Cerebellar cortex (tissue), 1 donor: ENCODE results near the gene KMT2A.
A peak's percentile ranks its signal among the peaks of the same experiment; 100 is the strongest.
"Not testable (repeated sequence)": the region's sequence is repeated elsewhere in the genome, so short reads cannot be mapped to it uniquely, and the experiment has no call there.

ENCODE experiments used
- DNase-seq: peaks from one replicate; pipeline ENCODE4 v3.0.0-alpha.2; 2015; ENCODE audit warnings: low spot score

KMT2A gene

GRCh38 chr11:118435290-118435892, 901 bp upstream of the KMT2A start:
- peak; percentile 74 for DNase-seq

GRCh38 chr11:118436639-118437207, 431 bp downstream of the KMT2A start:
- no peak for DNase-seq

DNA sequence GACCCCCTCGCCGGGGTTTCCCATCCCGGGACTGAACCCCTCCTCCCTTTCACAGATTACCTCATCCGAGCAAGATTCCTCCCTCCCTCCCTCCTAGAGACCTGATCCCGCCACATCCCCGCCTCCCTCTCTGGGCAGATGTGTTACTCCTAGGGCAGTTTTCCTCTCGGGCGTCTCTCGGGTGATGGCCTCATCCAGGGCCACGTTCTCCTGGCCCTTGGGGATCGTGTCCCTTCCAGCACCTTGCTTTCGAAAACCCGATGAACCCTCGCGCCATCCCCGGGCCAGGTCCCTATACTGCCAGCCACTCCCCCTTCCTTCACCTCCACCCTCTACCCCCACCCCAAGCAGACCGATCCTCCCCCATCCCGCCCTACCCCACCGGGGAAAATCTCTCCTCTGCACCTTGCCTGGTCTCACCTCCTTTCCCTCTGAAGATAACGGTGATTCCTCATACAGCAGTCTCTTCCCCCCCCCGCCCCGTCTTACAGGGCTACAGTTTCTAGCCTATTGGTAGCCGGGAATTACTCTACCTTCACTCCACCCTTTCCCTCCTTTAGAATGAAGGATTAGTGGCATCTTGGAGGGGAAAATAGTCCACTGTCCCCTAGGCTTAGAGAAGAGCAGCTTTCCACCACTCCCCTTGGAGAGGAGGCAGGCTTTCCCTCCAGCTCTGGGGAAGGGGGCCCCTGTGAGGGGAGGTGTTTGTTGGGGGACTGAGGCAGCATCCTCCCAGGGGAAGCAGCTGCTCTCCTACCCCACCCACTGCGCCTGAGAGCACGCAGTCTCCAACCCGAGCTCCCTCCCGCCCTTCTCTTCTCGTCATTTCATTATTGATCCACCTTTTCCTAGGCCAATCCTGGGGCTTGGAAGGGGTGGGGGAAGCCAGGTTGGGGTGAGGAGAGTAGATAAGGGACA, 1.2 kb downstream of the KMT2A start:
- DNase-seq = peak; percentile 50

- peak; percentile 68 for DNase-seq
These were observed 2.1 kb downstream of the KMT2A start for GRCh38 chr11:118438314-118438931.

GRCh38 chr11:118439646-118440045, 3.4 kb downstream of the KMT2A start:
- no peak for DNase-seq

DNA sequence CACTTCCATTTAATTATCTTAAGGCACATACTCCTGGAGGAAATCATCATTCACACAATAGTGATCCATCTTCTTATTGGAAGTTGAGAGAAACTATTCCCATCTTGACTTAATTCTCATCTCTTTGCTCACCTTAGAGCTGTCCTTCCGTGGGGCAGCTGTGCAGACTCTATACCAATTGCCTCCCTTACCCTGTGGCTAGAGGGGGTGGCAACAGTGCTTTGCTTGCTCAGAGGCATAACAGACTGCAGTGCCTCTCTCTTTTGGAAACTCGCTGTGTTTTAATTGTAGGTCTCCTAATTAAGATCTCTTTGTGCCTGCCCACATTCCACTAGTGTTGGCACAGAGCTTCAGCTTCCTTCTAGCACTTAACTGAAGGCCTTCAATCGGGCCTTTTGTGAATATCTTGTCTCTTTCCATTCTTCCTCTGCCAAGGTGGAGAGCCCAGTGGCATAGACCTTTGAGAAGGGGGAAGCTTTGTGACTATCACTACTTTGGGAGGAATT, 5.5 kb downstream of the KMT2A start:
- peak; percentile 26 for DNase-seq

DNA sequence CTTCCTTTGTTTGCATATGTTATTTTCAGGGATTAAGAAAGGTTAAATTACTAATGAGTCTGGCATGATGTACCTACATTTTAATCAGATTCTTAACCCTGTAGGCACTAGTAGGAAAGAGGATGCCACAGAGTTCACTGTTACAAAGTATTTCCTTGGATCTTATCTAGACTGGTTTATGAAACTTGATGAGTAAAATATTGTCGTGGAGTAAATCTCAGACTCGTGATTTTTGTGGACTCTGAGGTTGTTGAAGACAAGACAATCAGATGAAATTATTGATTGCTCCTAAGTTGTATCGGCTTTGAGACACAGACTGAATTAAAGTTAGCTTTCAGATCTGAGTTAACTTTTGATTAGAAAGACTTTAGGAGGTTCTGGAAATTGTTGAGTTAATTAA, 6.0 kb downstream of the KMT2A start:
- DNase-seq = no peak

- DNase-seq = no peak
These were observed 6.8 kb downstream of the KMT2A start for GRCh38 chr11:118442908-118443589.

GRCh38 chr11:118443590-118444218, 7.4 kb downstream of the KMT2A start:
- DNase-seq = no peak

- DNase-seq = no peak
These were observed 11.1 kb downstream of the KMT2A start for GRCh38 chr11:118447423-118447822.

- DNase-seq = no peak
These were observed 12.0 kb downstream of the KMT2A start for GRCh38 chr11:118448294-118448693.

DNA sequence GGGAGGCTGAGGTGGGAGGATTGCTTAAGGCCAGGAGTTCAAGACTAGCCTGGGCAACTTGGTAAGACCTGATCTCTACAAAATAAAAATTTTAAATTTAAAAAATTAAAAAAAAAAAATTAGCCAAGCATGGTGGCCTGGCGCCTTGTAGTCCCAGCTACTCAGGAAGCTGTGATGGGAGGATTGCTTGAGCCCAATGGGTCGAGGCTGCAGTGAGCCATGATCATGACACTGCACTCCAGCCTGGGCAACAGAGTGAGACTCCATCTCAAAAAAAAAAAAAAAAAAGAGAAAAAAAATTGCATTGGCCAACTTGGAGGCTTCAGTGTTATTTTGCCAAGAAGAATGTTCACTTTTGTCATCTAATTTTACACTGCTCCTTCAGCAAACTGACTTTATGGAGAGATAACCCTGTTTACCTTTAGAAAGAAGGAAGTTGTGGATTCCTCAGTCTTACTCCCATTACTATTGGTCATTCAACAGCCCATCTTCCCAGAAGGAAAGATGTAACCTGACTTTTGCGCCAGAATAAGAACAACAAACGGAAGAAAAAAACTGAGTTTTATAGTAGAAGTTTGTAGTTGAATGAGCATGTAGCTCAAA, 13.1 kb downstream of the KMT2A start:
- DNase-seq = no peak

GRCh38 chr11:118450451-118450850, 14.2 kb downstream of the KMT2A start:
- no peak for DNase-seq

- no peak for DNase-seq
These were observed 25.9 kb downstream of the KMT2A start for GRCh38 chr11:118462178-118462577.

DNA sequence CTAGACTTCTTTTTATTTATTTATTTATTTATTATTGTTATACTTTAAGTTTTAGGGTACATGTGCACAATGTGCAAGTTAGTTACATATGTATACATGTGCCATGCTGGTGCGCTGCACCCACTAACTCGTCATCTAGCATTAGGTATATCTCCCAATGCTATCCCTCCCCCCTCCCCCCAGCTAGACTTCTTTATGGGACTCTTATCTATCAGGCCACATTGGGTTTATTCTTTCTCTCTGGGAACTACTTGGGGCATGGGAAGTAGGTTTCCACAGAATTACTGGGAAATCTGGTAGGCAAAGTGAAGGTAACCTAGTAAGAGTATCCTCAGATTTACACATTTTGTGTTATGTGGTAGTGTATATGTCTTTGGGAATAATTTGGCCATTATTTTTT, 32.7 kb downstream of the KMT2A start:
- DNase-seq = not testable (repeated sequence)

GRCh38 chr11:118471030-118471429, 34.7 kb downstream of the KMT2A start:
- DNase-seq = no peak

DNA sequence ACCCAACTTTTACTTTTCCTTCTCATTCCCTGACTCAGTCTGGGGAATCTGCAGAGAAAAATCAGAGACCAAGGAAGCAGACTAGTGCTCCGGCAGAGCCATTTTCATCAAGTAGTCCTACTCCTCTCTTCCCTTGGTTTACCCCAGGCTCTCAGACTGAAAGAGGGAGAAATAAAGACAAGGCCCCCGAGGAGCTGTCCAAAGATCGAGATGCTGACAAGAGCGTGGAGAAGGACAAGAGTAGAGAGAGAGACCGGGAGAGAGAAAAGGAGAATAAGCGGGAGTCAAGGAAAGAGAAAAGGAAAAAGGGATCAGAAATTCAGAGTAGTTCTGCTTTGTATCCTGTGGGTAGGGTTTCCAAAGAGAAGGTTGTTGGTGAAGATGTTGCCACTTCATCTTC, 37.2 kb downstream of the KMT2A start:
- no peak for DNase-seq

DNA sequence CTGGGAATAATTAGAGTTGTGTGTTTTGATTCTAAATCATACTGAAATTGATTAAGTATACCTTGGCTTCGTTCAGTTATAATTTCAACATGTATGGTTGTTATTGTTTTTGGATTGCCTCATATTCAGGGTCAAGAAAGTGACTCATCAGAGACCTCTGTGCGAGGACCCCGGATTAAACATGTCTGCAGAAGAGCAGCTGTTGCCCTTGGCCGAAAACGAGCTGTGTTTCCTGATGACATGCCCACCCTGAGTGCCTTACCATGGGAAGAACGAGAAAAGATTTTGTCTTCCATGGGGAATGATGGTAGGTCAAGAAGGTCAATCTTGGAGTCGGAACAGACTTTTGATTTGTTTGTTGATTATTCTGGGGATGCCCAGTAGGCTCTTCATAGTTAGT, 40.4 kb downstream of the KMT2A start:
- no peak for DNase-seq

DNA sequence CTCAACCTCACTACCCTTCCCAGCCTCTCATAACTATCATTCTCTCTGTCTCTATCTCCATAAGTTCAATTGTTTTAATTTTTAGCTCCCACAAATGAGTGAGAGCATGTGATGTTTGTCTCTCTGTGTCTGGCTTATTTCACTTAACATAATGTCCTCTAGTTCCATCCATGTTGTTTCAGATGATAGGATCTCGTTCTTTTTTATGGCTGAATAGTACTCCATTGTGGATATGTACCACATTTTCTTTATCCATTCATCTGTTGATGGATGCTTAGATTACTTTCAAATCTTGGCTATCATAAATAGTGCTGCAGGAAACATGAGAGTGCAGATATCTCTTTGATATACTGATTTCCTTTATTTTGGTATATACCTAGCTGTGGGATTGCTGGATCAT, 44.9 kb downstream of the KMT2A start:
- not testable (repeated sequence) for DNase-seq

GRCh38 chr11:118484405-118484804, 48.1 kb downstream of the KMT2A start:
- no peak for DNase-seq

- no peak for DNase-seq
These were observed 49.0 kb downstream of the KMT2A start for GRCh38 chr11:118485273-118485672.
